Left renal cortex interstitium (tissue), 4 donors: ENCODE measurements around the gene SSPN. TPM values are rescaled to one million over a fixed set of nuclear protein-coding genes. Genes with fewer than 3 reads are reported as not detected.

ENCODE experiments used
- DNase-seq, 4 donors: peaks; one replicate each; pipeline ENCODE4 v3.0.0-alpha.2; 2013; ENCODE audit warnings: low read depth in 4 of 4, low spot score in 2 of 4, missing footprints in 1 of 4
- polyA plus RNA-seq, 4 donors: library from polyadenylated mRNA; unstranded; fragments of 120-200 nt; gene quantifications; one replicate each; pipeline ENCODE4 v1.2.1, GENCODE V29; 2013; ENCODE audit not compliant: insufficient read length in 4 of 4

SSPN gene
- polyA plus RNA-seq, result 10 to 100 TPM; 10.7 to 19.1 (median 13.9) TPM

GRCh38 chr12:26195250-26195640, at the start of gene SSPN:
SSPN (plus strand) TSS chr12:26195573; CDS start chr12:26195673, 100 bp downstream.
- DNase-seq, result peak in 3 of 4 donors; percentile 28 to 46 (median 45)

GRCh38 chr12:26148291-26148690, 47.1 kb upstream of the SSPN start:
- DNase-seq, result no peak

GRCh38 chr12:26149968-26150500, 45.3 kb upstream of the SSPN start:
- DNase-seq, result no peak

GRCh38 chr12:26150736-26151450, 44.5 kb upstream of the SSPN start:
- no peak for DNase-seq

- no peak for DNase-seq
Measured at GRCh38 chr12:26152507-26153102, 42.8 kb upstream of the SSPN start.

GRCh38 chr12:26153421-26154154, 41.8 kb upstream of the SSPN start:
- no peak for DNase-seq

GRCh38 chr12:26156201-26156871, 39.0 kb upstream of the SSPN start:
- no peak for DNase-seq

- DNase-seq, result no peak
Measured at GRCh38 chr12:26157001-26157400, 38.4 kb upstream of the SSPN start.

- DNase-seq, result no peak
Measured at GRCh38 chr12:26158078-26158764, 37.2 kb upstream of the SSPN start.

- DNase-seq, result no peak
Measured at GRCh38 chr12:26162174-26162573, 33.2 kb upstream of the SSPN start.

- no peak for DNase-seq
Measured at GRCh38 chr12:26162905-26163304, 32.5 kb upstream of the SSPN start.

- DNase-seq, result no peak
Measured at GRCh38 chr12:26164118-26164517, 31.3 kb upstream of the SSPN start.

GRCh38 chr12:26172013-26172412, 23.4 kb upstream of the SSPN start:
- DNase-seq, result no peak

GRCh38 chr12:26172539-26172938, 22.8 kb upstream of the SSPN start:
- no peak for DNase-seq

- DNase-seq, result no peak
Measured at GRCh38 chr12:26172946-26173552, 22.3 kb upstream of the SSPN start.

- no peak for DNase-seq
Measured at GRCh38 chr12:26176725-26177124, 18.6 kb upstream of the SSPN start.

- DNase-seq, result no peak
Measured at GRCh38 chr12:26177283-26177682, 18.1 kb upstream of the SSPN start.

- DNase-seq, result no peak
Measured at GRCh38 chr12:26179826-26180225, 15.5 kb upstream of the SSPN start.

- DNase-seq, result no peak
Measured at GRCh38 chr12:26182377-26182776, 13.0 kb upstream of the SSPN start.
